ENCODE data around the gene ITGA1.

ITGA1 gene

DNA sequence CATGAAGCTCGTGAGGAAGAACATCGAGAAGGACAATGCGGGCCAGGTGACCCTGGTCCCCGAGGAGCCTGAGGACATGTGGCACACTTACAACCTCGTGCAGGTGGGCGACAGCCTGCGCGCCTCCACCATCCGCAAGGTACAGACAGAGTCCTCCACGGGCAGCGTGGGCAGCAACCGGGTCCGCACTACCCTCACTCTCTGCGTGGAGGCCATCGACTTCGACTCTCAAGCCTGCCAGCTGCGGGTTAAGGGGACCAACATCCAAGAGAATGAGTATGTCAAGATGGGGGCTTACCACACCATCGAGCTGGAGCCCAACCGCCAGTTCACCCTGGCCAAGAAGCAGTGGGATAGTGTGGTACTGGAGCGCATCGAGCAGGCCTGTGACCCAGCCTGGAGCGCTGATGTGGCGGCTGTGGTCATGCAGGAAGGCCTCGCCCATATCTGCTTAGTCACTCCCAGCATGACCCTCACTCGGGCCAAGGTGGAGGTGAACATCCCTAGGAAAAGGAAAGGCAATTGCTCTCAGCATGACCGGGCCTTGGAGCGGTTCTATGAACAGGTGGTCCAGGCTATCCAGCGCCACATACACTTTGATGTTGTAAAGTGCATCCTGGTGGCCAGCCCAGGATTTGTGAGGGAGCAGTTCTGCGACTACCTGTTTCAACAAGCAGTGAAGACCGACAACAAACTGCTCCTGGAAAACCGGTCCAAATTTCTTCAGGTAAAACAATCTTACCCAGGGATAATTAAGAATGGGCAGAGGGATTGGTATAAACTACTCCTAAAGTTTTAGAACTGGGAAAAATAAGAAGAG lies 12.9 kb downstream of the ITGA1 start:
- H3K9ac ChIP-seq = no peak overlapping the region
- no peaks in the 10 kb centered on the region for H3K9me3 ChIP-seq (ENCODE audit: control insufficient read depth, low read length)
- no peaks in the 10 kb centered on the region for H3K27me3 ChIP-seq (ENCODE audit: control insufficient read depth, insufficient read depth, low read length)
- H3K36me3 ChIP-seq (ENCODE audit: control insufficient read depth, insufficient read depth, low read length) = no peaks in the 10 kb centered on the region
- peaks cover 36% of the 10 kb centered on the region for H3K79me2 ChIP-seq
- peak overlapping the region; percentile 76 for H3K4me3 ChIP-seq (ENCODE audit: low read depth, low read length)
- H2AFZ ChIP-seq = peak overlapping the region; percentile 71
- peak overlapping the region; percentile 92 for H3K27ac ChIP-seq
- H3K4me2 ChIP-seq (ENCODE audit: low read length) = peak overlapping the region; percentile 81
- peaks cover 9% of the 10 kb centered on the region for H3K4me1 ChIP-seq
- TF ChIP-seq, protein P1, sequence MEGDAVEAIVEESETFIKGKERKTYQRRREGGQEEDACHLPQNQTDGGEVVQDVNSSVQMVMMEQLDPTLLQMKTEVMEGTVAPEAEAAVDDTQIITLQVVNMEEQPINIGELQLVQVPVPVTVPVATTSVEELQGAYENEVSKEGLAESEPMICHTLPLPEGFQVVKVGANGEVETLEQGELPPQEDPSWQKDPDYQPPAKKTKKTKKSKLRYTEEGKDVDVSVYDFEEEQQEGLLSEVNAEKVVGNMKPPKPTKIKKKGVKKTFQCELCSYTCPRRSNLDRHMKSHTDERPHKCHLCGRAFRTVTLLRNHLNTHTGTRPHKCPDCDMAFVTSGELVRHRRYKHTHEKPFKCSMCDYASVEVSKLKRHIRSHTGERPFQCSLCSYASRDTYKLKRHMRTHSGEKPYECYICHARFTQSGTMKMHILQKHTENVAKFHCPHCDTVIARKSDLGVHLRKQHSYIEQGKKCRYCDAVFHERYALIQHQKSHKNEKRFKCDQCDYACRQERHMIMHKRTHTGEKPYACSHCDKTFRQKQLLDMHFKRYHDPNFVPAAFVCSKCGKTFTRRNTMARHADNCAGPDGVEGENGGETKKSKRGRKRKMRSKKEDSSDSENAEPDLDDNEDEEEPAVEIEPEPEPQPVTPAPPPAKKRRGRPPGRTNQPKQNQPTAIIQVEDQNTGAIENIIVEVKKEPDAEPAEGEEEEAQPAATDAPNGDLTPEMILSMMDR (IDR thresholded peaks at IDR 0.05) = peak; percentile 8

DNA sequence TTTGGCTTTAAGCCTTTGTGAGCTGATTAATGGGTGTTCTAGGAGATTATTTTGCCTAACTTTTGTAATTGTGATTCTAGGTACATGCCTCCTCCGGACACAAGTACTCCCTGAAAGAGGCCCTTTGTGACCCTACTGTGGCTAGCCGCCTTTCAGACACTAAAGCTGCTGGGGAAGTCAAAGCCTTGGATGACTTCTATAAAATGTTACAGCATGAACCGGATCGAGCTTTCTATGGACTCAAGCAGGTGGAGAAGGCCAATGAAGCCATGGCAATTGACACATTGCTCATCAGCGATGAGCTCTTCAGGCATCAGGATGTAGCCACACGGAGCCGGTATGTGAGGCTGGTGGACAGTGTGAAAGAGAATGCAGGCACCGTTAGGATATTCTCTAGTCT lies 13.6 kb downstream of the ITGA1 start:
- no peak overlapping the region for H2AFZ ChIP-seq
- no peaks in the 10 kb centered on the region for H3K9me3 ChIP-seq (ENCODE audit: control insufficient read depth, low read length)
- H3K27ac ChIP-seq = peak overlapping the region; percentile 92
- TF ChIP-seq, protein P1 (IDR thresholded peaks at IDR 0.05) = no peak
- H3K4me1 ChIP-seq = peaks cover 9% of the 10 kb centered on the region
- H3K4me3 ChIP-seq (ENCODE audit: low read depth, low read length) = peak overlapping the region; percentile 76
- no peaks in the 10 kb centered on the region for H3K36me3 ChIP-seq (ENCODE audit: control insufficient read depth, insufficient read depth, low read length)
- no peak overlapping the region for H3K9ac ChIP-seq
- peaks cover 38% of the 10 kb centered on the region for H3K79me2 ChIP-seq
- H3K4me2 ChIP-seq (ENCODE audit: low read length) = peak overlapping the region; percentile 81
- H3K27me3 ChIP-seq (ENCODE audit: control insufficient read depth, insufficient read depth, low read length) = no peaks in the 10 kb centered on the region

DNA sequence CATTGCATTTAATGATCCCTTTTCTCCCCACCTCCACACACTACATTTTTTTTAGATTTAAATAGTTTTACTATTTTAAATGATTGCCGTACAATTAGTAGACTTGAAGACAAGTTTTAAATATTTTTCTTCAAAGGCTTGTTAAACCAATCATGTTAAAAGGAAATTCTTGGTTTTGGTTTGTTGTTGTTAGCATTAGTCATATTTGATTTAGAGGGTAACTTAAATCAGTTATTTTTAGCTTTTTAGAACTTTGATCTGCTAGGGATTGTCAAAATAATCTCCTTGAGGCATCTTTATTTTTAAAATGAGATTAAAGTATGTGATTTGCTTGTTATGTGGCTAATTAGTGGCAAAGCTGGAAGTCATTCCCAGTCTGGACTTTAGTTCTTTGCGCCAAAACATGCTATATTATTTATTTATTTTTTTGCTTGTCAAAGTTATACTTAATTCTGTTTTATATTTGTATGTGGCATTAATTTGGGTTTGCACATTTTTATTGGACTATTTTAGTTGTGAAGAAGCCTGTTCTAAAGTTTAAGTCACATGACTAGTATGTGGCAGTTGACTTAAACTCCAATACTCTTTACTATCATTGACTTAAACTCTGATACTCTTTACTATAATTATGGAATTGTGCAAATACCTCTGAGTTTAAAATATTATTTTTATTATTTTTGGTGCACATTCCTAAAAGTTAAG lies 14.7 kb downstream of the ITGA1 start:
- Histone ChIP-seq H3K9ac (no peak overlapping the region), H3K36me3 (ENCODE audit: control insufficient read depth, insufficient read depth, low read length) (no peaks in the 10 kb centered on the region), H3K4me3 (ENCODE audit: low read depth, low read length) (peak overlapping the region; percentile 76)

DNA sequence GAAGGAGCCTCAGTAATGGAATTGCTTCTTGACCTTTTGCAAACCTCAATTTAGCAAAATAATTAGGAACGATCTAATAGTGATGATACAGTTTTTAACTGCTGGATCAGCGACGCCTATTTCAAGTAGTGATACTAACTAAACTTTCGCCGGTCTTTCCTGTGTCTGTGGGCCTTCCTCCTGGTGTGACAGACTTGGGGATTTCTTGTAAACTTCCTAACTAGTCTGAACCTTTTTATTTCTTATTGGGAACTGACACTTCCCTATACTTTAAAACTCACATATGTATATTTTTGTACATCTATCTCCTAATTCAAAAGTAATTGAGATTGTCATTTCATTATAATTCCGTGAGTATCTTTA lies 15.2 kb downstream of the ITGA1 start:
- H3K27me3 ChIP-seq (ENCODE audit: control insufficient read depth, insufficient read depth, low read length) = no peaks in the 10 kb centered on the region
- peaks cover 36% of the 10 kb centered on the region for H3K79me2 ChIP-seq
- no peaks in the 10 kb centered on the region for H3K9me3 ChIP-seq (ENCODE audit: control insufficient read depth, low read length)
- TF ChIP-seq, protein P1 (IDR thresholded peaks at IDR 0.05) = no peak
- no peaks in the 10 kb centered on the region for H3K36me3 ChIP-seq (ENCODE audit: control insufficient read depth, insufficient read depth, low read length)
- H3K4me3 ChIP-seq (ENCODE audit: low read depth, low read length) = no peak overlapping the region
- H3K4me2 ChIP-seq (ENCODE audit: low read length) = no peak overlapping the region
- peaks cover 7% of the 10 kb centered on the region for H3K4me1 ChIP-seq
- H2AFZ ChIP-seq = no peak overlapping the region
- no peak overlapping the region for H3K9ac ChIP-seq
- no peak overlapping the region for H3K27ac ChIP-seq

More for the DNA sequence above, 14.7 kb downstream of the ITGA1 start:
- Histone ChIP-seq H3K4me2 (ENCODE audit: low read length) (peak overlapping the region; percentile 81), H3K4me1 (peaks cover 7% of the 10 kb centered on the region), H3K9me3 (ENCODE audit: control insufficient read depth, low read length) (no peaks in the 10 kb centered on the region), H3K27me3 (ENCODE audit: control insufficient read depth, insufficient read depth, low read length) (no peaks in the 10 kb centered on the region), H3K27ac (no peak overlapping the region), H2AFZ (no peak overlapping the region), H3K79me2 (peaks cover 35% of the 10 kb centered on the region)
- TF ChIP-seq, protein P1 (IDR thresholded peaks at IDR 0.05) = no peak
